NK-92 (cell line): ENCODE measurements around the gene INVS.
"Not testable (repeated sequence)": the region's sequence is repeated elsewhere in the genome, so short reads cannot be mapped to it uniquely, and the experiment has no call there.

Source experiments
- DNase-seq: peaks from one replicate; lab custom pipeline; 2025; ENCODE audit not compliant: unreplicated experiment; lab: John Stamatoyannopoulos, UW

Gene INVS, protein sequence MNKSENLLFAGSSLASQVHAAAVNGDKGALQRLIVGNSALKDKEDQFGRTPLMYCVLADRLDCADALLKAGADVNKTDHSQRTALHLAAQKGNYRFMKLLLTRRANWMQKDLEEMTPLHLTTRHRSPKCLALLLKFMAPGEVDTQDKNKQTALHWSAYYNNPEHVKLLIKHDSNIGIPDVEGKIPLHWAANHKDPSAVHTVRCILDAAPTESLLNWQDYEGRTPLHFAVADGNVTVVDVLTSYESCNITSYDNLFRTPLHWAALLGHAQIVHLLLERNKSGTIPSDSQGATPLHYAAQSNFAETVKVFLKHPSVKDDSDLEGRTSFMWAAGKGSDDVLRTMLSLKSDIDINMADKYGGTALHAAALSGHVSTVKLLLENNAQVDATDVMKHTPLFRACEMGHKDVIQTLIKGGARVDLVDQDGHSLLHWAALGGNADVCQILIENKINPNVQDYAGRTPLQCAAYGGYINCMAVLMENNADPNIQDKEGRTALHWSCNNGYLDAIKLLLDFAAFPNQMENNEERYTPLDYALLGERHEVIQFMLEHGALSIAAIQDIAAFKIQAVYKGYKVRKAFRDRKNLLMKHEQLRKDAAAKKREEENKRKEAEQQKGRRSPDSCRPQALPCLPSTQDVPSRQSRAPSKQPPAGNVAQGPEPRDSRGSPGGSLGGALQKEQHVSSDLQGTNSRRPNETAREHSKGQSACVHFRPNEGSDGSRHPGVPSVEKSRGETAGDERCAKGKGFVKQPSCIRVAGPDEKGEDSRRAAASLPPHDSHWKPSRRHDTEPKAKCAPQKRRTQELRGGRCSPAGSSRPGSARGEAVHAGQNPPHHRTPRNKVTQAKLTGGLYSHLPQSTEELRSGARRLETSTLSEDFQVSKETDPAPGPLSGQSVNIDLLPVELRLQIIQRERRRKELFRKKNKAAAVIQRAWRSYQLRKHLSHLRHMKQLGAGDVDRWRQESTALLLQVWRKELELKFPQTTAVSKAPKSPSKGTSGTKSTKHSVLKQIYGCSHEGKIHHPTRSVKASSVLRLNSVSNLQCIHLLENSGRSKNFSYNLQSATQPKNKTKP

DNA sequence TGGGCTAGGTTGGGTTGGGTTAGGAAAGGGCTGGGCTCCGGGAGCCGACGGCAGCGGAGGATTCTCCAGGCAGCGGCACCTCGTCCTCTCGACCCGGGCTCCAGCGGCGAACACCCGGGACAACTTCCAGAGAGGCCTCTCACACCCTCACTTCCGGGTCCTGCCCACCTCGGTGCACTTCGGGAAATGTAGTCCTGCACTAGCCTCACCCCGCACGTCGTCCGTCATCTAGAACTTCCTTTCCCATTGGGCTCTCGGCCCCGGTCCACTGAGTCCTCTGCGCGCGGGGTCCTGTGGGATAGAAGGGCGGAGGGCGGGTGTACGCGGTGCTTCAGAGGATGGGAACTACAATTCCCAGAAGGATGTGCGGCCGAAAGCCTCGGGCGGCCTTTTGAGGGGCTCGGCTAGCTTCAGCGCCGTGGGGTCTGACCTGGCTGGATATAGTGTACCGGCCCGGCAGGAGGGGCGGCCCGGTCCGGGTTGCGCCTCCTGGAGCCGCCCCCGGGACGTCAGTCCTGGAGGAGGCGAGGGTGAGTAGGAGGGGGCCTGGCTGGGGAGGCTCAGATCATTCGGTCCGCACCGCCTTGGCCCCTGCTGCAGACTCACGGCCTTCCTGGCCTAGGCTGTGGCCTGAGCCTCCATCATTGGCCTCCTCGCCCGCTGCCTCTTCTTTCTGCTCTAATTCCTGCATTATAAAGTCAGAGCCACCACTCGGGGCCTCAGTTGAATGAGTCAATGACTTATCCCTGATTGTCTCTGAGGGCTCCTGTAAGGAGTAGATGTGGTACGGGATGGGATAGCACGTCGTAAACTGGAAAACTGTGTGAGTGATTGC, at the start of gene INVS, which contains the start of gene ERP44:
Gene INVS, plus strand, starts transcription at position 357 of the 835 bp plus-strand sequence. CDS start 5,279 bp downstream, outside the sequence.
Gene ERP44, minus strand, starts transcription at position 114 of the 835 bp plus-strand sequence. CDS start 160 bp downstream, outside the sequence.
- peak; percentile 87 for DNase-seq

DNA sequence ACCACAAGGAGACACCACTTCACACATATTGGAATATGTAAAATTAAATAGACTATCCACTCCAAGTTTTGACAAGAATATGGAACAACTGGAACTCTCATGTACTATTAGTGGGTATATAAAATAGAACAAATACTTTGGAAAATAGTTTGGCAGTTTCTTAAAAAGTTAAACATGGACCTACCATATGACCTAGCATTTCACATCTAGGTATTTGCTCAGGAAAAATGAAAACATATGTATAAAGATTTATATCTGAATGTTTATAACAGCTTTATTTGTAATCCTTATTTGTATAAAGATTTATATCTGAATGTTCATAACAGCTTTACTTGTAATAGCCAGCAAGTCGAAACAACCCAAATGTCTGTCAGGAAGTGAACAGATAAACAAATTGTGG, 49.5 kb upstream of the INVS start:
- no peak for DNase-seq

DNA sequence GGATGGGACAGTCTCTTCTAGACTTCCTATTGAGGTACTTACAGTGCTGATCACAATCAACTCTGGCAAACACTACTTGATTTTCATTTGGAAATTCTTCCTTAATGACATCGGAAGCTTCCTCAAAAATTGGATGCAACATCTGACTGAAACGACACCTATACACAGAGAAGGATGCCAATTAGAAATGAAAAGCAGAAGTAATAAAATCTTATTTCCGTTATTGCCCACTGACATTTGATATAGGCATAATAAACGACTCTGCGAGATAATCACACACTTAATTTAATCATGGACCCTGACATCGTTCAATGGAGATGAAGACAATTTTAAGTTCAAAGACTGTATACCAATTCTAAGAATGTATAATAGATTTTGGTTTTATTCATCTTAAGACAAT, 46.7 kb upstream of the INVS start:
- no peak for DNase-seq

DNA sequence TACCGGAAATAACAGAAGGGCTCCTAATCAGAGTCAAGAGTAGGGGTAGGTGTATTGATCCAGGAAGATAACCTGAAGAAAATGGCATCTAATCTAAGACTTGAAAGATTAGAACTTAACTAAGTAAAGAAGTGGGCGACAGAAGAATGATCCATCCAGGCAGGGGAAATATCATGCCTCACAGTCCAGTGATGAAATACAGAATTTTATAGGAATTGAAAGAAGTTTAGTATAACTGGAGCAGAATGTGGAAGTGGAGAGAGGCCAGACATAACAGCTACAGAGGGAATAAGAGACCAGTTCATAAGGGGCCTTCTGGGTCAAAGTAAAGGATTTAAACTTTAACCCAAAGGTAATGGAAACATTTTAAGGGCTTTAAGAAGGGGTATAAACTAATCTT, 42.5 kb upstream of the INVS start:
- DNase-seq: no peak

DNA sequence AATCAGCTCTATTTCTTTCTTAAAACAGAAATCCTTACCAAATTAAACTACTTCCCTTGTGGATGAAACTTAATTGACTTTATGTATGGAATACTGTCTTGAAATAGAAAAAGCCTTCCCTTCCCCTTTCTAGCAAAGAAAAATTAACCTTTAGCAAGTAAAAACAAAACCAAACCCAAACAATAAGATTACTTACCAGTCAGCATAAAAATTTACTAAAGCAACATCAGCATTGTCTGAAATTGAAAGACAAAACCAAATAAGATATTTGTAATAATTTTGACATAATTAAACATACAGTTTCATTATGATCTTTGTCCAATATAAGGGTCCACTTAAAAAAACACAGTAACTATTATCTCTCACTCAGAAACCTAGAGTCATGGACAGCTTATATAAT, 41.4 kb upstream of the INVS start:
- no peak for DNase-seq

DNA sequence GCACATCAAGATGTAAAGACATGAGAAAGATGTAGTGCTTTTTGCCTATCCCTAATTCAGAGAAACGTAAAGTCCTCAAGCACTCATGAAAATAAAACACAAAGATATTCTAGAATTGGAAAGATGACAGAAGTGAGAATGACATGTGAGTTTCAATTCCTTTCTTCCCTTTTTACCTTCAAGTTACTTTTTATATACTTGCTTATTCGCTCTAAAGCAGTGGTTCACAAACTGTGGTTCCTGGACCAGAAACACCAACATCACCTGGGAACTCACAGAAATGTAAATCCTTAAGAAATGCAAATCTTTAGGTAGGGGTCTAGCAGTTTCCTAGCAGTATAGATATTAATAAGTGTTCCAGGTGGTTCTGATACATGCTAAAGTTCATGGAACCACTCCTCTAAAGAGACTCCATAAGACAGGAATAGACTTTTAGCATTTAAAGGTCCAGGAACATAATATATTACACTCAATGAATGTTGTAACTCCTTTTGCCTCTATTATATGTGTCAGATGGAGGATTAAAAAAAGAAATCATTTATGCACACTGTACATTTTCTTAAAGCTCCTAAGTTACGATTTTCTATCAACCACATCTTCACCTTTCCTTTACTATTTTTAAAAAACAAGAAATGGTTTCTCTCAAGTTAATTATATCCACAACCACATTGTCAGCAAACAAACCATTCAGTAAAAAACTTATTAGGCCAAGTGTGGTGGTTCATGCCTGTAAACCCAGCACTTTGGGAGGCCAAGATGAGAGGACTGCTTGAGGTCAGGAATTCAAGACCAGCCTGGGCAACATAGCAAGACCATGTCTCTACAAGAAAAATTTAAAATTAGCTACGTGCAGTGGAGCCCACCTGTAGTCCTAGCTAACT, 40.1 kb upstream of the INVS start:
- no peak for DNase-seq

DNA sequence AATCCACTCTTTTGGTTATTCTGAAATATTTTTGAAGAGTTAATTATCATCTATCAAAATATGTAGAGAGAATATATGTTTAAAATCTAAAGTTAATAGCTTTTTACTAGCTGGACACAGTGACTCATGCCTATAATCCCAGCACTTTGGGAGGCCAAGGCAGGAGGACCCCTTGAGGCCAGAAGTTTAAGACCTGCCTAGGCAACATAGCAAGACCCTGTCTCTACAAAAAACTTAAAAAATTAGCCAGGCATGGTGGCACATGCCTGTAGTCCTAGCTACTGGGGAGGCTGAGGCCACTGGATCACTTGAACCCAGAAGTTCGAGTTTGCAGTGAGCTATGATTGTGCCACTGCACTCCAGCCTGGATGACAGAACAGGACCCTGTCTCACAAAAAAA, 36.4 kb upstream of the INVS start:
- not testable (repeated sequence) for DNase-seq

DNA sequence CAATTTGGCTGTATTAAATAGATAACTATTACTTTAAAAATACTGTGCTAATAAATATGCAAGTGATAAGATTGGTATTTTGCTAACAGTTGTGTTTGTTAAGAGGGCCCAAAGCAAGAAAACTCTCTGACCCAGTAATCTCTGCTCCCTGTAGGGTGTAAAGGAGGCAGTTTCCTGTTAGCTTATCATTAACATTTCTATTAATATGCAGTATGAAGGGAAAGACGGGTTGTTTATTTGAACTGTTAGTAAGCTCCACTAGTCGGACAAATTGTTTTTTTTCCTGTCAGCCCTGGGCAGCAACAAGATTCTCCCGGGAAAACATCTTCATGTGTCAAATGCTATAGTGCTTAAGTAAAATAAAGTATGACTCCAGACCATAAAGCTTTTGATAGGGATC, 35.9 kb upstream of the INVS start:
- DNase-seq: no peak

DNA sequence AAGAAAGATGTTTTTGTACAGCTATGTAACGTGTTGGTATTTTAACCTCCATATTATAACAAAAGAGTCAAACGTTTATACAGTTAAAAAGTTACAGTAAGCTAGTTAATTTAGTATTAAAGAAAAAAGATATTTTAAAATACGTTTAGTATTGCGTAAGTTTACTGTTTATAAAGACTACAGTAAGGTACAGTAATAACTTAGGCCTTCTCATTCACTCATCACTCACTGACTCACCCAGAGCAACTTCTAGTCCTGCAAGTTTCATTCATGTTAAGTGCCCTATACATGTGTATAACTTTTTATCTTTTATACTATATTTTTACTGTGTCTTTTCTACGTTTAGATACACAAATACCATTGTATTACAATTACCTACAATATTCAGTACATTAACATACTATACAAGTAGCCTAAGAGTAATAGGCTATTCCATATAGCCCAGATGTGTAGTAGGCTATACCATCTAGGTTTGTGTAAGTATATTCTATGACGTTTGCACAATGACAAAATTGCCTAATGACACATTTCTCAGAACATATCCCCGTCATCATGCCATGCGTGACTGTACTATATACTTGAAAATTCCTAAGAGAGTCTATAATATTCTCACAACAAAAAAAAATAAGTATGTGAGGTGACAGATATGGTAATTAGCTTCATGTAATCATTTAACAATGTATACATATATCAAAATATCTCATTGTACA, 34.0 kb upstream of the INVS start:
- DNase-seq: no peak

DNA sequence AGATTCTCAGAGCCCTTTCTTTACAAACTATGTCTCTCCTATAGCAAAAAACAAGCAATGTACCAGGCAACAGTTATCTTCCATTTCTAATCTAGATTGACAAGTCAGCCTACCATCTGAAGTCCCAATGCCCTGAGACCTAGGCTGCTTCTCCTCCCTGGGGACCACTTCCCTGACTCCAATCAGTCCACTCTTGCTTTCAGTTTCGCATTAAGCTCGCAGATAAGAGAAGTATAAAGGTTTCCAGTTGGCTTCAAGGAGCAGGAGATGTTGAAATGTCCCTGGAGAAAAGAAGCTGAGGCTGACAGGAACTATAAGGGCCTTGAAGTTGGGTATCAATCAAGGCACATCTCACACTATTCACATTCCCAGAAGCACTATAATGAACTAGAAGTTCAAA, 32.5 kb upstream of the INVS start:
- DNase-seq: no peak

DNA sequence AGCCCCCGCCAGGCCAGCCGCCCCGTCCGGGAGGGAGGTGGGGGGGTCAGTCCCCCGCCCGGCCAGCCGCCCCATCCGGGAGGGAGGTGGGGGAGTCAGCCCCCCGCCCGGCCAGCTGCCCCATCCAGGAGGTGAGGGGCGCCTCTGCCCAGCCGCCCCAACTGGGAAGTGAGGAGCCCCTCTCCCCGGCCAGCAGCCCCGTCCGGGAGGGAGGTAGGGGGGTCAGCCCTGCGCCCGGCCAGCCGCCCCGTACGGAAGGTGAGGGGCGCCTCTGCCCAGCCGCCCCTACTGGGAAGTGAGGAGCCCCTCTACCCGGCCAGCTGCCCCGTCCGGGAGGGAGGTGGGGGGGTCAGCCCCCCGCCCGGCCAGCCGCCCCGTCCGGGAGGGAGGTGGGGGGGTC, 31.1 kb upstream of the INVS start:
- not testable (repeated sequence) for DNase-seq

DNA sequence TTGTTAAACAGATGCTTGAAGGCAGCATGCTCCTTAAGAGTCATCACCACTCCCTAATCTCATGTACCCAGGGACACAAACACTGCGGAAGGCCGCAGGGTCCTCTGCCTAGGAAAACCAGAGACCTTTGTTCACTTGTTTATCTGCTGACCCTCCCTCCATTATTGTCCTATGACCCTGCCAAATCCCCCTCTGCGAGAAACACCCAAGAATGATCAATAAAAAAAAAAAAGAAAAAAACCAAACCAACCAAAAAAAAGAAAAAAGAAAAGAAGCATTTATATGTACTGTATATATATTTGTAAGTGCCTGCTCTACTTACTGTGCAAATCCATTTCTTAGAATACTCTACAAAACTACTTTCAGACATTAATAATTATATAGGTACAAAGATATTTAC, 30.0 kb upstream of the INVS start:
- not testable (repeated sequence) for DNase-seq

DNA sequence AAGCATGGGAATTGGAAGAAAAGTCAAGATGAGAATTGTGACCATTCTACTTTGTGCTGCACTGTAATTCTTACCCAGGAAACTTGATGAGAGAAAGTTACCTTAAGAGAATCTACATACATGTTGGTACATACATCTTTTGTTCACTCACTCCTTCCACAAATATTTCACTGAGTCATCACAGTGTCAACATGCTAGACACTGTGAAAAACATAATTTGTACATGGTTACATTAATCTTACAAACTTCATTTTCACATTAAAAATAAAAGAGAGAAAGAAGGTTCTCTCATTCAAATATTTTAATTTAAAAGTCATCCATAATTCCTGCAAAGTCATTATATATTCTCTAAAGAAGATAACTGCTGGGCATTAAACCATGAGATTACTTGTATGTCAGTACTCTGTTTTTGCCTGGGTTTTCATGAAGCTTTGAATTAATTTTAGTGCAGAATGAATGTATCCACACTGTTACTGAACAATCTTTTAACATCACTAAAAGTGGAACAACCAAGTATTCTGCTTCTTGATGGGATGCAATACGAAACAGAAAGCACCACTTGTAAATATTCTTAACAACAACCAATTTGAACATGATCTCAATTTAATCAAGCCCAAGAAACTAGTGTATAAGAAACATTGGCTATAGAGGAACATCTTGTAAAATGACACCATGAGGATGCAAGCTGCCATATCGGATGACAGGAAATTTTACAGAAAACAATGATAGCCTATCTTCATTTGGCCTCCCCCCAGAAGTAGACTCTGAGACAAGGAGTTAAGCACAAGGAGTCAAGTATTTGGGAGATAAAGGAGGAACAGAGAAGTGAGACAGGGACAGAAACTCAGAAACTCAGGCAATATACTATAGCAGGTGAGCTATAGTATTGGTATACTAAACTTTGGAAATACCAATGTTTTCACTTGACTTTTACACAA, 28.7 kb upstream of the INVS start:
- no peak for DNase-seq

DNA sequence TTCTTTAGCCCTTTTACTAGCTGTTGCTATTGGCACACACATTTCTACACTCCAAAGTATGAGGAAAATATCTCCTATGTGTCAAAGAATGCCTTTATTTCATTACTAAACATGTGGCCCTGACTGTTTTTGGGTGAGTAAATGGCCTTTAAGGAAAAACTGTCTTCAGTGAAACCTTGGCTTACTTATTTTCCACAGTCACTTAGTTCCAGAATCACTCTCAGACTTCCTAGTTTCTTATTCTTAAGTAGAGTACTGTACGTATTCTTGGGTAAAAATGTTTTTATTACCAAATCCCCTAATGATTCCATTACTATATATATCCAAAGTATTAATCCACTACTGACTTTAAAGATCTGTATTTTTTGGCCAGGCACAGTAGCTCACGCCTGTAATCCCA, 27.8 kb upstream of the INVS start:
- no peak for DNase-seq

DNA sequence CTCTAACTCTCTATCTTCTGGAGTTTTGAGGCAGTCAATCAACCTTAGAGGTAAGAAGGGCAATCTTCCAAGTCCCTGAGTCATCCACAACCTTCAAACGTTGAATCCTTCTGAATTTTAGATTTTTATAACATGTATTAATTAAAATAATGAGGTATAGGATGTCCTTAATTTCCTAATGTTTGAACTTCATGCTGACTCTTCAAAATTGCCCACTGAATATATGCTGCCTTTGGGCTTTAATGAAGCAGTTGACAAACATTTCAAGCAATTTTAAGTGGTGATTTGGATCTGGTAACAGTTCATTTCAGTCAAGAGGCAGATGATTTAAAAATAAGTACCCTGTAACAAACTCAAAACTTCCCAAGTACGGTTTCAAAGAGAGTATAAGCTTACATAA, 26.2 kb upstream of the INVS start:
- no peak for DNase-seq

DNA sequence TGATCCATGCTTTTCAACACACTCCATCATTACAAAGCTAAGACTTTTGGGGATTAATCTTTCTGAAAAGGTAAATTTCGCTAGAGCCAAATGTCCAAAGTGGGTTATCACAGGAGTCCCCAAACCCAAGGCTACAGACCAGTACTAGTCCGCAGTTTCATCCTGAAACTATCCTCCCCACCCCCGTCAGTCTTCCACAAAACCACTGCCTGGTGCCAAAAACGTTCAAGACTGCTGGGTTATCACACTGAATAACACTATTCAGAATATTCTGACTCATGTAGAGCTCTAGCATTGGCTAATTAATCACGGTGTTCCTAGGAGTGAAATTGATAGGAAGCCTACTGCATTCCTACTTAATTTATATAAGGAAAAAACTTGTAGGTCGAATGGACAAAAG, 24.9 kb upstream of the INVS start:
- DNase-seq: no peak

DNA sequence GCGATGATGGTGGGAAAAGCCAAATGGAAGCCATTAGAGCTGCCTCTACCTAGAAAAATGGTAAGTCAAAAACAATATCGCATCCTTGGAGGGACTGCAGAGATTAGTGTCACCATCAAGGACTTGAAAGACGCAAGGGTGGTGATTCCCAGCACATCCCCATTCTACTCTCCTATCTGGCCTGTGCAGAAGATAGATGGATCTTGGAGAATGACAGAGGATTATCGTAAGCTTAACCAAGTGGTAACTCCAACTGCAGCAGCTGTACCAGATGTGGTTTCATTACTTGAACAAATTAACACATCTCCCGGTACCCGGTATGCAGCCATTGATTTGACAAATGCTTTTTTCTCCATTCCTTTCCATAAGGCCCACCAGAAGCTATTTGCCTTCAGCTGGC, 24.1 kb upstream of the INVS start:
- no peak for DNase-seq

DNA sequence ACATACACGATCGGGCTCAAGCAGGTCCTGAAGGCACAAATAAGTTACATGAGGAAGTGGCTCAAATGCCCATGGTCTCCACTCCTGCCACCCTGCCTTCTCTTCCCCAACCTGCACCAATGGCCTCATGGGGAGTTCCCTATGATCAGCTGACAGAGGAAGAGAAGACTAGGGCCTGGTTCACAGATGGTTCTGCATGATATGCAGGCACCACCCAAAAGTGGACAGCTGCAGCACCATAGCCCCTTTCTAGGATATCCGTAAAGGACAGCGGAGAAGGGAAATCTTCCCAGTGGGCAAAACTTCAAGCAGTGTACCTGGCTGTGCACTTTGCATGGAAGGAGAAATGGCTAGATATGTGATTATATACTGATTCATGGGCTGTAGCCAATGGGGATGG, 22.8 kb upstream of the INVS start:
- DNase-seq: not testable (repeated sequence)
